NOMO-1 treated with DMSO at 0.1 percent for 48 hours (cell line): Measurements from ENCODE around the gene RPL22.

ENCODE experiments used
- DNase-seq: peaks from one replicate; lab custom pipeline; 2025; ENCODE audit not compliant: unreplicated experiment; lab: John Stamatoyannopoulos, UW

The RPL22 gene

DNA sequence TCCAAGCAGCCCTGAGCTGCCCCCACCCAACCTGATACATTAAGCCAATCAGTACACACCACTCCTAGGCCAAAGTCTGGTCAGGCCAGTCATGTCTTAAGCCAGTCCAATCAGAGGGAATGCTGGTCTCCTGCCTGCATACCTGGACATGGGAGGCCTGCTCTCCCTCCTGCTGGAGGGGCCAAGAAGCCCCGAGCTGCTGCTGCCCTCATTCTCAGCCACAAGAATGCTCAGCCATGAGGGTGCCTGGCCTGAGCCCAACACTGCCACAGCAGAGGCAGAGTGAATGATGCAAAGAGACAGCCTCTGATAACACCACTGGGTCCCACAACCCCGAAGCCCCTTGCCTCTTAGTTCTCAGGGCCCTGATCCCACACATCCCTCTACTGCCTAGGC, 42.3 kb downstream of the RPL22 start:
- no peak for DNase-seq

DNA sequence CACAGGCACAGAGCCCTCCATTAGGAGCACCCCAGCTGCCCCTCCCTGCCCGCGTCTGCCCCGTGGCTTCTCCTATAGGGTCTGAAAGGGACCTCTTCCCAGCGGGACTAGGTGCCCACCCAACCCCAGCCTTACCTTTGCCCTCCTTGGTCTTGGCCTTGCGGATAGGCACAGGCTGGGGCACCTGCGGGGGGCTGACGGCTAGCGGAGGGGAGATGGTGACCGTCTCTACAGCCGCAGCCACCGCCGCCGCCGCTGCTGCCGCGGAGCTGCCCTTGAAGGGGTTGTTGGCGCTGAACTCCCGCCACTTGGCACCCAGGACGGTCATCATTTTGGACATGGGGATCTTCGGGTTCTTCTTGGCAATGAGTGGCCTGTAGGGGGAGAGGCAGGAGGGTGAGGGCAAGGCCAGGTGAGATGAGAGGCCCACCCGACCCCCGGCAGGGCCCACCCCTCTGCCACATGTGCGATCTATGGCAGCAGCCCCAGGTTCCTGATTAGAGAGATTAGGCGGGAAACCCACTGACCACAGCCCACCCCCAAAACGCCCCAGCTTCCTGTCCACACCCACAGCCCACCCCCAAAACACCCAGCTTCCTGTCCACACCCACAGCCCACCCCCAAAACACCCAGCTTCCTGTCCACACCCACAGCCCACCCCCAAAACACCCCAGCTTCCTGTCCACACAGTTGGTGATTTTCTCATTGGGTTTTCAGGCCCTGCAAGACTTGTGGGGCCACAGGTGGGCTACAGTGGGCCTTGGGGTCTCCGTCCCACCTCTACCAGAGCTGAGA, 44.7 kb downstream of the RPL22 start:
- DNase-seq: no peak

DNA sequence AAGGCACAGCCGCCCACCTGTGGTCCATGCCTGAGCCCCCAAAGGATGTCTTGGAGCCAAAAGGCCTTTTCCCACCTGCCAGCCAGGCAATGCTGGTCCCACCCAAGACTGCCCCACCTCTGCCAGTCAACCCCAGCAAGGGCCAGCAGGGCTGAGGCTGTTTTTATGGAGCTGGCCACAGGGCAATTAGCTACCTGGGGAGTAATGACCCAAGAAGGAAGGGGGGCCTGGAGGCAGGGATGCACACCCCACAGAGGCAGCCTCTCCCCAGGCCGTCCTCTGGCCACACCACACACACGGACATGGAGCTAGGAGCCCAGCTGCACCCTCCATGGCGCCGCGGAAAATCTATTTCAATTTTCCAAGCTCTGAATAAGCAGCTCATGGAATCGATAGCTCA, 46.5 kb downstream of the RPL22 start:
- DNase-seq: no peak

DNA sequence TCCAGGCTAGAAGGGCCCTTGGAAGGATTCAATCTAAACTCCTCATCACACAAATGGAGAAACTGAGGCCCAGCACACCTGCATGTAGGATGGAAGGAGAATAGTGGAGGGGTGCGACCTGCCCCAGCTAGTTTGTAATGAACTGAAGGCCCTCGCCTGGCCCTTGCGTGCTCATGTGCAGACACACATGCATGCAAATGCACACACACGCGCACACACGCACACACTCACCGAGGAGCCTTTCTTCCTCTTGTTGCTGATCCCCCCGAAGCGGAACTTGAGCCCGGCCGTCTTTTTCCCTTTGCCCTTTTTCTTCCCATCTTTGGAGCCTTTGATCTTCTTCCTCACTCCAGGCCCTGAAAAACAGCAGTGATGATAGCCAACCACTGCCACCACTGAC, 47.2 kb downstream of the RPL22 start:
- DNase-seq: no peak

DNA sequence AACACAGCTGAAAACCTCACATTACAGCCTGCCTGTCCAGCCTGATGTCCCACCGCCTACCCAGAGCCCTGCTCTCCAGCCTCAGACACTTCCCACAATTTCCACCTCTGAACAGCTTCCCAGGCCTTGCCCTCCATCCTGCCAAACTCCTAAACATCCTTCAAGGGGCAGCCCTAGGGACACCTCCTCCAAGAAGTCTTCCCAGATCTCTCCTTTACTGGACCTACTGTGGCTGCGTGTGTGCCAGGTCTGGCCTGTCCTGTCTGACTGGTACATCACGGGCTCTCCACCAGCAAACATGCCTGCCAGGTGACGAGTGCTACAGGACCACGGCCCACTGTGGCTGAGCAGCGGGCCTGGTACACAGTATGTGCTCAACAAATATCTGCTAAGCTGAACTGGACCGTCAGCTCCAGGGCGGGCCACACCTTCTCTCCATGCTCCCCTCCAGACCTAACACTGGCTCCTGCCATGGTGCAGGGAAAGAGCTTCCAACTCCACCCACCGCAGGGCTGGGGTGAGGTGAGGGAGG, 48.0 kb downstream of the RPL22 start:
- DNase-seq: no peak

DNA sequence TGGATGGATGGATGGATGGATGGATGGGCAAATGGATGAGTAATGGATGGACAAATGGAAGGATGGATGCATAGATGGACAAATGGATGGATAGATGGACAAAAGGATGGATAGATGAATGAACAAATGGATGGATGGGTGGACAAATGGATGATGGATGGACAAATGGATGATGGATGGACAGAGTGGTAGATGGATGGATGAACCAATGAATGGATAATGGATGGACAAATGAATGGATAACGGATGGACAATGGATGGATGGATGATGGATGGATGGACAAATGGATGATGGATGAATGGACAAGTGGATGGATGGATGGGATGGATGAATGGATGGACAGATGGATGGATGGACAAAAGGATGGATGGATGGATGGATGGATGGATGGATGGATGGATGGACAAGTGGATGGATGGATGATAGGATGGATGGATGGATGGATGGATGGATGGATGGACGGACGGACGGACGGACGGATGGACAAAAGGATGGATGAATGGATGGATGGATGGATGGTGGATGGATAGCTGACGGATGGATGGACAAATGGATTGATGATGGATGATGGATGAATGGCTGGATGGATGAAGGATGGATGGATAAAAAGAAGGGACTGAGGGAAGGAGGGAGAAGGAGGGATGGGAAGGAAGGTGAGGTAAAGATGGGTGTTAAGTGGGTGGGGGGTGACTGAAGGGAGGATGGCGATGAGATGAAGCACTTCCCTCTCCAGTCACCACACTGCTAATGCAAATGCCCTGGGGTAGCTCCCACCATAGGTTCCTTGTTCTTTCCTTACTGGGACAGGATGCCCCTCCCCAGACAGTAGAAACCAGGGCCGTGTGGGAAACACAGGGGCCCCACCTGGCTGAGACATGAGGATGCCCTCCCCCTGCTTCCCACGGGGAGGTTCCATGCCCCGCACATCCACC, 49.1 kb downstream of the RPL22 start:
- no peak for DNase-seq

DNA sequence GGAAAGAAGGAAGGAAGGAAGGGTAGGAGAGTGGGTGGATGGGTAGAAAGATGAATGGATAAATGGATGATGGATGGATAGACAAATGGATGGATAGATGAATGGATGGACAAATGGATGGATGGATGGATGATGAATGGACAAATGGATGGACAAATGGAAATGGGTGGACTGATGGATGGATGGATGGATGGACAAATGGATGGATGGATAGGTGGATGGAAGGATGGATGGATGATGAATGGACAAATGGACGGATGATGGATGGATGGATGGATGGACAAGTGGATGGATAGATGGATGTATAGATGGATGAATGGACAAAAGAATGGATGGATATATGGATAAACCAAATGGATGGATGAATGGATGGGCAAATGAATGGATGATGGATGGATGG, 49.8 kb downstream of the RPL22 start:
- no peak for DNase-seq

DNA sequence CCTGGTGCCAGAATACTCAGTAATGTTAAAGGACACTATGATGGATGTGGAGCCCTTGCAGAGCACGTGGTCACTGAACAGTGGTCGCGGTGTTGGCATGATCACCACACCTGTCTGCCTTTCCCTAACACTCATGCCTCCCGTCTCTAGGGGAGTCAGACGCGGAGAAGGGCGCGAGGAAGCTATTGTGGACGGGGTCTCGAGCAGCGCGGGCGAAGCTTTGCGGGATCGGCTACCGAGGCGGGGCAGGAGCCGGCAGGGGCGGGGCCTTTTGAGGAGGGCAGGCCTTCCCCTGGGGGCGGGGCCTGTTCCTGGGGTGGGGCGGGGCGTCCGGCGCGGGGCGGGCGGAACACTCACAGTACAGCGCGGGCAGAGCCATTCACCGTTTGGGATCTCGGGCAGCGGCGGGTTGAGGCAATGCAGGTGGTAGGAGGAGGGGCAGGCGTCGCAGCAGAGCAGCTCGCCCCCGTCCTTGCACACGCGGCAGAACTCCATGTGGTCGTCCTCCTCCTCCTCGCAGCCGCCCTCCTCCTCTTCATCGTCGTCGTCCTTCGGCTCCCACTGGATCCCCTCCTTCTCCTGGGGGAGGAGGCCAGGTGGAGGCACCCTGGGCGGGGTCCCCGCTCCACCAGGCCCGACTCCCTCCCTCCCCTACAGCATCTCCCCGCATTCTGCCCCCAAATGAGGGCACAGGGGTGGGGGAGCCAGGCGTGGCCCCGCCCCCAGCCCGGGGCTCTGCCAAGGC, 50.7 kb downstream of the RPL22 start:
- no peak for DNase-seq

DNA sequence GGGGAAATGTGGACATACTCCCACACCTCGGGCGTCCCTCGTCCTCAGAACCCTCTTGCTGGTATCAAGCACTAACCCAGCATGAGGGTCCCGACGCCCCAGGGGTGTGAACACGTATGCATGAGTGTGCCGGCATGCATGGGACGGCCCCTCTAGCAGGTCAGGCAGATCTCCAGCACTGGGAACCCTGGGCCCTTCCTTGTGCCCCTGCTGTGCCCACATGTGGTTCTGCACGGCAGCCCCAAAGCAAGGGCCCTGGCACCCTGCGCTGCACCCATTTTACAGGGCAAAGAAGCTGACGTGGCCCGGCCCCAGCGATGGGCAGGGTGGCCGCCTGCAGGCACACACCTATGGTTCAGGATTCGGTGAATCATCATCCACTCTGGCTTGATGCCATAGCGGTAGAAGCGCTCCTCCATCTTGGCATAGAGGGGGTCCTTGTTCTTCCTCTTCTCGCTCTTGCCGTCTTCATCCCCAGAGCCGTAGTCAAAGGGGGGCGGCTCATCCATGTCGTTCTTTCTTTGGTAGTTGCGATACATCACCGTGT, 53.5 kb downstream of the RPL22 start:
- DNase-seq: no peak

DNA sequence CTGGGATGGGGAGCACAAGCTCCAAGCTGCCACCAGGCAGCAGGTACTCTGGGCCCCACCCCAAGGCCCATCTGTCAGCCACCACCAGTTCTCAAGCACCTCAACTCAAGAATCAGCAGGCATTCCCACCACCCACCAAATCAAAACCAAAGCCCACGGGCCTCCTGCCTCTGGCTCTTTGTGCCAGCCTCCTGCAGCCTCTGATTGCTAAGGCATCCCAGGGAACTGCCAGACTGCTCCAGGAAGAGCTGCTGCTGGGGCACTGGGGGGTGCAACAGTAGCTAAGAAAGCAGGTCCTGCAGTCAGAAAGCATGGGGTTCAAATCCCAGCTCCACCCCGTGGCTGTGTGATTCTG, 54.0 kb downstream of the RPL22 start:
- no peak for DNase-seq

DNA sequence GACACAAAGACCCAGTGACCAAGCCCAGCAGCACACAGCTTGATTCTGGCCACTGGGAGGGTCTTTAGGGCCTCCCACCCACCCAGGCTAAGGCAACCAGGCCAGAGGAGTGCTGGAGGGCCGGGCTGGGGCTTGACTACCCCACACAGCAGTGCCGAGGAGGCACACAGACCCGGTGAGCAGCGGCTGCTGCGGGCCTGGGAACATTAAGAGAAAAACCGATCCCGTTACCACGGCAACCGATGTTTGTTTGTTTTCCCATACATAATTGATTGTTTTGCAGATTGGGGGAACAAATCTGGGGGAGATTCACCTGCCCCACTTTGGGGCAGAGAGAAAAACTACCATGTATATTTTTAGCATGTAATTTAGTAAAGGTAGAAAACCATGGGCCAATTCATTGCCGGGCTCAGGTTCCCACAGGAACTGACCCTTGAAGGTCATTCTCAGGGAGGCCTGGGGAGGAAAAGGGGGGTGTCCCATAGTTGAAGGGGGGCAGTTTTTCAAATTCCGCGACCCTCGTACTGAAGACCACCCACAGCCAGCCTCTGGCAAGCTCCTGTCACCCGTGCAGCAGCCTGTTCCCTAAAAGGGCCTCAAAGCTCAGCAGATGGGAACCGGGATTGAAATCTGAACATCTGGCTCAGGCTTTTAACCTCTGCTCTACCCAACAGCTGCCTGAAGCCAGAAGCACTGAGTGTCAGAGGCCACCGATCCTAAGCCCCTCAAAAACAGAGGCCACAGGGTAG, 54.6 kb downstream of the RPL22 start:
- no peak for DNase-seq

DNA sequence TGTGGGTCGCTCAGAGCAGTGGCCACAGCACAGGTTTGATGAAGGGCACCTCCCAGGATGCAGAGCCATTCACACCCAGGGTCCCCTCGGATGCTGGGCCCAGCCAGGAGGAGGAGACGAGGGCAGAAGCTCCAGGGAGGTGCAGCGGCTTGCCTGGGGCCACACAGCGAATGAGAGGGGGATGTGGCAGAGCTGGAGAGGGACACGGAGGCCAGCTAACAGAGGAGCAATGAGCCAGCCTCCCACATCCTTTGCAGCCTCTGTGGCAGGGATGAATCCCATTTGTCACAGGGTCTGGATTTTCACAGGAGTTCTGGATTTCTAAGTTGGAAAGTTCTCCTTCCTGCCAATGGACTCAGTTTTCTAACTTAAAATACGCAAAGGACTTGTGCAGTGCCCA, 55.2 kb downstream of the RPL22 start:
- no peak for DNase-seq

DNA sequence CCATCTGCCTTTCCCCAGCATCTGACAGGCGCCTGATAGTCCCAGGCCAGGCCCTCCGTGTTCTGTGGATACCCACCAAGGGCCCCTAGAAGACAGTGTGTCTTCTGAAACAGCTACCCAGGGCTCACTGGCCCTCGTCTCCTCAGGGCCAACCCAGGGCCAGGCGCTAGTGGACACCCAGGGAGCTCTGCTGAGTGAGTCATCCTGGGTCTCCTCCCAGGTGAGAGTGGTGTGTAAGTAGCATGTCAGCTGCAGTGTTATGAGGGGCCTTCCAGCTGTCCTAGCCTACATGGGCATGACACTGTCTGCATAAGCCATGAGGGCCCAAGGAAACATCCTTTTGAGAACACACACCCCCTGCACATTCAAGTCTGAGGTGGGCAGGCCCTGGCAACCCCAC, 56.0 kb downstream of the RPL22 start:
- DNase-seq: no peak

DNA sequence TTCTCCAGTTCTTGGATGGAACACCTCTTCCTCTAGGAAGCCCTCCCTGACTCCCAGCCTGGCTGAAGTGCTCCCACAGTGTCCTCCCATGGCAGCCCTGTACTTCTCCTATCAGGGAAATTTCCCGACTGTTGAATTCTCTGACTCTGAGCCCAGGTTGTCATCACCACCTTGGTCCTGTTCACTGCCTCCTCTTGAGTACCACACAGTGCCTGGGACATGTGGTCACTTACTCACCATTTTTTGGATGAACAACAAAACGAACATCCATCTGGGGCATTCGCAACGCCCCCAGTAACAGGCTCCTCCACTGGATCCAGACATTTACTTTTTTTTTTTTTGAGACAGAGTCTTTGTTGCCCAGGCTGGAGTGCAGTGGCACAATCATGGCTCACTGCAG, 56.7 kb downstream of the RPL22 start:
- DNase-seq: no peak

DNA sequence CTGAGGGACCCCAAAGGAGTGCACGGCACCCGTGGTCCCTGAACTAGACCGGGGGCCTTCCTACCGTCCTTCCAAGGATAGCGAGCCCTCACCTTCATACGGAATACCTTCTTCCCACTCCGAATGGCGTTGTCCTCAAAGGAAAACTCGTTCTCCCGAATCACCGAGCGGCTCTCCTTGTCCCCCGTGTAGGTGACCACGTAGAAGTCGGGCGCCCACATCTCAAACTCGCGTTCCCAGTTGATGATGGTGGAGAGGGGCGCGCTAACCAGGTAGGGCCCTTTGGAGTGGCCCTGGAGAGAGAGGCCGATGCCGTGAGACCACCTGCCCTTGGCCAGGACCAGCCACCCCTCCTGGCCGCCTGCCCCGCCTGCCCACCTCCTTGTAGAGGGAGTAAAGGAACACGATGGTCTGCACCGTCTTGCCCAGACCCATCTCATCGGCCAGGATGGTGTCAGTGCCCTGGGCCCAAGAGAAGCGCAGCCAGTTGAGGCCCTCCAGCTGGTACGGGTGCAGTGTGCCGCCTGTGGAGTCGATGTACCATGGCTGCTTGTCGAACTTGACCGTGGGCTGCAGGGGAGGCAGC, 57.3 kb downstream of the RPL22 start:
- no peak for DNase-seq

DNA sequence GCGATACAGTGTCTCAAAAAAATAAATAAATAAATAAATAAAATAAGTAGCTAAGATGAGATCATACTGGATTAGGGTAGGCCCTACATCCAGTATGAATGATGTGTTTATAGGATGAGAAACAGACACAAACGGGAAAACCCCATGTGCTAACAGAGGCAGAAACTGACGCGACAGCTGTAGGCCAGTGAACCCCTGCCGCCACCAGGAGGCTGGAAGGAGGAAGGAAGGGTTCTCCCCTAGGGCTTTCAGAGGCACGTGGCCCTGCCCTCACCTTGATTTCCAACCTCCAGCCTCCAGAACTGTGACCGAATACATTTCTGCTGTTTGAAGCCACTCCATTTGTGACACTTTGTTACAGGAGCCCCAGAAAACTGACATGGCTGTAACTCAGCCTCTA, 57.8 kb downstream of the RPL22 start:
- no peak for DNase-seq

DNA sequence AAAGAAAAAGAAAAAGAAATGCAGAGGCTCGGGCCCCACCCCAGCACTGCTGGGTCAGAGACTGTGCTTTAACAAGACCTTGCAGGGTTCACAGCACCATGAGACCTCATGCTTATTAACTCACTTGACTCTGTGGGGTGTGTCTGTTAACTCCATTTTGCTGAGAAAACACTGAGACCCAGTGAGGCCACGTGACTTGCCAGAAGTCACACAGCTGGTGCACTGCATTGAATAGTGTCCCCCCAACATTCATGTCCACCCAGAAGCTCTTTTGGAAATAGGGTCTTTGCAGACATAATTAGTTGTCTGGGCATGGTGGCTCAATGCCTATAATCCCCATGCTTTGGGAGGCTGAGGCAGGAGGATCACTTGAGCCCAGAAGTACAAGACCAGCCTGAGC, 59.0 kb downstream of the RPL22 start:
- DNase-seq: no peak

DNA sequence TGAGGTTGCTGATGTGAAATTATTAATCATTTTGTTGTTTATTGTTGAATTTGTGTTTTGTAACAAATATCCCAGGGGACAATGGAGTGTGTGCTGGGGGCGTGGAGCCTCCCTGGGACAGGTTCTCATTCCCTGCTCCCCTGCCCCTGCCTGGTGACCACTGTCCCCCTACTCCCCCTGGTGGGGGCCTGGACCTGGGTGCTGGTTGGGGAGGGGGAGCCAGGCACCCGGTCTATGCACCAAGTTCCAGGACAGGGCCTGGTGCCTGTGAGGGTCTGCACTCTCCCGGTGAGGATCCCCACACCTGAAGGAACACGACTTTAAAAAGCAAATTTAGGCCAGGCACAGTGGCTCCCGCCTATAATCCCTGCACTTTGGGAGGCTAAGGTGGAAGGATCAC, 61.6 kb downstream of the RPL22 start:
- DNase-seq: no peak

DNA sequence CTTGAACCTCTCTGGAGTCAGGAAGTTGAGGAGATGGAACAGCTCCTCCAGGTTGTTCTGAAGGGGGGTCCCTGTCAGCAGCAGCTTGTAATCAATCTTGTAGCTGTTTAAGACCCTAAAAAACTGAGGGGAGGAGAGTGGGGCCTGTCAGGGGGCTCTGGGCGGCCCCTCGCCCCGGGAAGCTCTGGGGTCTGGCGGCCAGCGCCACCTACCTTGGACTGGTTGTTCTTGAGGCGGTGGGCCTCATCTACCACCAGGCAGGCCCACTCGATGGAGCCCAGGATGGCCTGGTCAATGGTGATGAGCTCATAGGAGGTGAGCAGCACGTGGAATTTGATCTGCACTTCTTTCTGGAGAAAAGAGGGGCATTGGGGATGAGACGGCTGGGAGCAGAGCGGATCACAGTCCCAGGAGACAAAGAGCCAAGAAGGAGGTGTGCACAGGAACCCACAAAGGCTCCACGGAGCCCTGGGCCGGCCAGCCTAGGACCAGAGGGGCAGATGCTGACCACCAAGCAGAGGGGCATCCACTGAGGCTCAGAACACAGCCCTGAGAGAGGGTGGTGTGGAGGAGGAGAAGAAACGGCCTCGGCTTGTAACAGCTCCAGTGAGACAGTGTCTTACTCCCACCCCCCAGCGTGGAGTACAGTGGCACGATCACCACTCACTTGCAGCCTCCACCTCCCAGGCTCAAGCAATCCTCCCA, 62.7 kb downstream of the RPL22 start:
- DNase-seq: no peak
